ENCODE data around the gene HS1BP3. TPM values are rescaled to one million over a fixed set of nuclear protein-coding genes. Genes with fewer than 3 reads are reported as not detected.

HS1BP3 gene
- total RNA-seq, 2 experiments from 2014 or later, result 13.8 to 14.8 TPM

GRCh38 chr2:20664071-20664390 lies 13.1 kb upstream of the HS1BP3 start:
- Mint-ChIP-seq H3K4me3 (no peak overlapping the region), H3K9me3 (no peaks in the 10 kb centered on the region), H3K4me1 (peaks cover 5% of the 10 kb centered on the region), H3K27ac (no peak overlapping the region), H3K36me3 (no peaks in the 10 kb centered on the region), H3K27me3 (peaks cover 84% of the 10 kb centered on the region)
- no peak for ATAC-seq (ENCODE audit: low read depth)
- no peak for DNase-seq
- POLR2A ChIA-PET, result interaction anchor here (1.2 kb wide), 1 partner anchor 13 kb away, joined by 5 read pairs; no protein-coding TSS in a partner anchor

- DNase-seq, result no peak
- Mint-ChIP-seq H3K4me3 (no peak overlapping the region), H3K27me3 (peaks cover 82% of the 10 kb centered on the region), H3K27ac (no peak overlapping the region), H3K9me3 (no peaks in the 10 kb centered on the region), H3K4me1 (peaks cover 5% of the 10 kb centered on the region), H3K36me3 (no peaks in the 10 kb centered on the region)
- no peak for ATAC-seq (ENCODE audit: low read depth)
- POLR2A ChIA-PET, result interaction anchor here (1.2 kb wide), 1 partner anchor 14 kb away, joined by 5 read pairs; no protein-coding TSS in a partner anchor
Measured at GRCh38 chr2:20663196-20664070, 12.5 kb upstream of the HS1BP3 start.

GRCh38 chr2:20662308-20662937 lies 11.5 kb upstream of the HS1BP3 start:
- Mint-ChIP-seq H3K4me3 (no peak overlapping the region), H3K36me3 (no peaks in the 10 kb centered on the region), H3K27me3 (peaks cover 76% of the 10 kb centered on the region), H3K9me3 (no peaks in the 10 kb centered on the region), H3K4me1 (peaks cover 2% of the 10 kb centered on the region), H3K27ac (no peak overlapping the region)
- POLR2A ChIA-PET, result no interaction called here
- DNase-seq (no peak), ATAC-seq (ENCODE audit: low read depth) (no peak)

GRCh38 chr2:20661421-20662307 lies 10.8 kb upstream of the HS1BP3 start:
- POLR2A ChIA-PET, result interaction anchor here (0.8 to 2.1 kb wide), 2 partner anchors 11 to 302 kb away, joined by 4 to 7 read pairs; partner anchors contain the start of gene HS1BP3

GRCh38 chr2:20660506-20661420 lies 9.9 kb upstream of the HS1BP3 start:
- POLR2A ChIA-PET, result interaction anchor here (0.8 to 2.1 kb wide), 2 partner anchors 10 to 303 kb away, joined by 4 to 7 read pairs; partner anchors contain the start of gene HS1BP3
- DNase-seq, result no peak
- H3K27me3 Mint-ChIP-seq, result peaks cover 72% of the 10 kb centered on the region
- H3K4me1 Mint-ChIP-seq, result peaks cover under 1% of the 10 kb centered on the region
- H3K9me3 Mint-ChIP-seq, result no peaks in the 10 kb centered on the region
- H3K36me3 Mint-ChIP-seq, result no peaks in the 10 kb centered on the region
- no peak overlapping the region for H3K27ac Mint-ChIP-seq
- no peak overlapping the region for H3K4me3 Mint-ChIP-seq
- ATAC-seq (ENCODE audit: low read depth), result no peak

More at GRCh38 chr2:20661421-20662307, 10.8 kb upstream of the HS1BP3 start:
- H3K27ac Mint-ChIP-seq, result no peak overlapping the region
- peaks cover 76% of the 10 kb centered on the region for H3K27me3 Mint-ChIP-seq
- no peak overlapping the region for H3K4me3 Mint-ChIP-seq
- H3K36me3 Mint-ChIP-seq, result no peaks in the 10 kb centered on the region
- peak; percentile 53 for ATAC-seq (ENCODE audit: low read depth)
- H3K9me3 Mint-ChIP-seq, result no peaks in the 10 kb centered on the region
- peaks cover 2% of the 10 kb centered on the region for H3K4me1 Mint-ChIP-seq
- peak; percentile 61 for DNase-seq

GRCh38 chr2:20657522-20658235 lies 6.8 kb upstream of the HS1BP3 start:
- Mint-ChIP-seq H3K4me1 (no peaks in the 10 kb centered on the region), H3K9me3 (no peaks in the 10 kb centered on the region), H3K4me3 (no peak overlapping the region), H3K27ac (no peak overlapping the region), H3K36me3 (no peaks in the 10 kb centered on the region), H3K27me3 (peaks cover 50% of the 10 kb centered on the region)
- DNase-seq (no peak), ATAC-seq (ENCODE audit: low read depth) (no peak)
- POLR2A ChIA-PET, result no interaction called here

GRCh38 chr2:20656561-20656960 lies 5.7 kb upstream of the HS1BP3 start:
- Mint-ChIP-seq H3K9me3 (no peaks in the 10 kb centered on the region), H3K36me3 (no peaks in the 10 kb centered on the region), H3K4me3 (no peak overlapping the region), H3K27me3 (peaks cover 40% of the 10 kb centered on the region), H3K27ac (no peak overlapping the region), H3K4me1 (peaks cover 1% of the 10 kb centered on the region)
- POLR2A ChIA-PET, result no interaction called here
- DNase-seq, result no peak
- no peak for ATAC-seq (ENCODE audit: low read depth)

GRCh38 chr2:20654535-20654813 lies 3.6 kb upstream of the HS1BP3 start:
- H3K36me3 Mint-ChIP-seq, result no peaks in the 10 kb centered on the region
- DNase-seq (no peak), ATAC-seq (ENCODE audit: low read depth) (no peak)
- POLR2A ChIA-PET, result no interaction called here
- H3K9me3 Mint-ChIP-seq, result no peaks in the 10 kb centered on the region
- H3K27me3 Mint-ChIP-seq, result peaks cover 24% of the 10 kb centered on the region
- peaks cover 7% of the 10 kb centered on the region for H3K4me1 Mint-ChIP-seq
- no peak overlapping the region for H3K27ac Mint-ChIP-seq
- no peak overlapping the region for H3K4me3 Mint-ChIP-seq

- DNase-seq (no peak), ATAC-seq (ENCODE audit: low read depth) (no peak)
- POLR2A ChIA-PET, result no interaction called here
- Mint-ChIP-seq H3K27ac (no peak overlapping the region), H3K27me3 (peaks cover 19% of the 10 kb centered on the region), H3K4me3 (no peak overlapping the region), H3K36me3 (no peaks in the 10 kb centered on the region), H3K4me1 (peaks cover 11% of the 10 kb centered on the region), H3K9me3 (no peaks in the 10 kb centered on the region)
Measured at GRCh38 chr2:20653695-20654534, 3.0 kb upstream of the HS1BP3 start.

GRCh38 chr2:20652673-20653575 lies 2.0 kb upstream of the HS1BP3 start:
- peaks cover 12% of the 10 kb centered on the region for H3K27me3 Mint-ChIP-seq
- POLR2A ChIA-PET, result no interaction called here
- H3K9me3 Mint-ChIP-seq, result no peaks in the 10 kb centered on the region
- DNase-seq, result no peak
- peaks cover 11% of the 10 kb centered on the region for H3K4me1 Mint-ChIP-seq
- H3K4me3 Mint-ChIP-seq, result no peak overlapping the region
- H3K36me3 Mint-ChIP-seq, result peaks cover 2% of the 10 kb centered on the region
- H3K27ac Mint-ChIP-seq, result no peak overlapping the region
- ATAC-seq (ENCODE audit: low read depth), result no peak

GRCh38 chr2:20652141-20652540 lies 1.2 kb upstream of the HS1BP3 start:
- H3K36me3 Mint-ChIP-seq, result peaks cover 2% of the 10 kb centered on the region
- H3K4me1 Mint-ChIP-seq, result peaks cover 11% of the 10 kb centered on the region
- ATAC-seq (ENCODE audit: low read depth), result no peak
- POLR2A ChIA-PET, result interaction anchor here (2.3 kb wide), 2 partner anchors 9 to 205 kb away, joined by 7 to 10 read pairs; partner anchors contain the start of gene RHOB
- H3K9me3 Mint-ChIP-seq, result no peaks in the 10 kb centered on the region
- H3K27me3 Mint-ChIP-seq, result peaks cover 11% of the 10 kb centered on the region
- DNase-seq, result no peak
- no peak overlapping the region for H3K4me3 Mint-ChIP-seq
- no peak overlapping the region for H3K27ac Mint-ChIP-seq
